ENCODE results near the gene PTPN12. TPM values are rescaled to one million over a fixed set of nuclear protein-coding genes. Genes with fewer than 3 reads are reported as not detected.

Gene PTPN12
- polyA plus RNA-seq, 2 donors: 26.8 to 37.5 TPM

DNA sequence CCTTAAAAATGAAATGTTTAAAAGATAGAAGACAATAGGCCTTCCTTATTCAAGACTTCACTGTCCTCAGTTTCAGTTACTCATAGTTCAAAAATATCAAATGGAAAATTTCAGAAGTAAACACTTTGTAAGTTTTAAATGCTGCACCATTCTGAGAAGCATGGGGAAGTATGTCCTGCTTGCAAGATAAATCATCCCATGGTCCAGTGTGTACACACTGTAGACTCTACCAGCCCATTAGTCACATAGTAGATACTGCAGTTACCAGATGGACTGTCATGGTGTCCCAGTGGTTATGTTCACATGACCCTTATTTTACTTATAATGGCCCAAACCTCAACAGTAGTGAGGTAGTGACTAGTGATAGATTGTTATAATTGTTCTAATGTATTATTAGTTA lies 69.5 kb downstream of the PTPN12 start:
- Histone ChIP-seq H3K4me3 (ENCODE audit: low read depth in 1 of 2, low read length in 2 of 2) (no peak overlapping the region), H3K9me3 (ENCODE audit: control insufficient read depth in 2 of 2, insufficient read depth in 1 of 2, low read depth in 1 of 2, low read length in 1 of 2) (no peaks in the 10 kb centered on the region), H3K27ac (ENCODE audit: low read depth in 2 of 2, low read length in 1 of 2) (no peak overlapping the region), H3K36me3 (ENCODE audit: control insufficient read depth in 2 of 2, insufficient read depth in 2 of 2, low read length in 1 of 2) (no peaks in the 10 kb centered on the region), H3K4me1 (ENCODE audit: control insufficient read depth in 2 of 2, insufficient read depth in 2 of 2, low read length in 1 of 2) (no peaks in the 10 kb centered on the region), H3K27me3 (ENCODE audit: control insufficient read depth in 1 of 2, insufficient read depth in 2 of 2, low read length in 2 of 2) (no peaks in the 10 kb centered on the region)

DNA sequence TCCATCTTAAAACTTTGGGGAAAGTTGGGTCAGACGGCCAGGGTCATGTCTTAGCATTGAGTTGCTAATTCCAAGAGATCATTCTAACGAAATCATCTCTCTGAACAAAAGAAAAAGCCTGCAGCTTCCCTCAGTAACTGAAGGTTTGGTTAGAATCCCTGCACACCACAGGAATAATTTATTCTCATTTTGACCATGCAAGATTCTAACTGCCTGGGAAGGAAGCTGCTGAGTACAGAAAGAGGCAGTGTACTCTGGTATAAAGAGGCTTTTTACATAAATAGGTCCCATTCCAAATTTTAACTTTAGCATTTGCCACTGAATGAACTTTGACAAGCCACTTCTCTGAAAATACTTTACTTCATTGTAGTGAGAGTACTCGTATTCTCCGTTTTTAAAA lies 82.2 kb downstream of the PTPN12 start:
- Histone ChIP-seq H3K27me3 (ENCODE audit: control insufficient read depth in 1 of 2, insufficient read depth in 2 of 2, low read length in 2 of 2) (no peaks in the 10 kb centered on the region), H3K36me3 (ENCODE audit: control insufficient read depth in 2 of 2, insufficient read depth in 2 of 2, low read length in 1 of 2) (peaks cover 3% of the 10 kb centered on the region in 2 donors)

DNA sequence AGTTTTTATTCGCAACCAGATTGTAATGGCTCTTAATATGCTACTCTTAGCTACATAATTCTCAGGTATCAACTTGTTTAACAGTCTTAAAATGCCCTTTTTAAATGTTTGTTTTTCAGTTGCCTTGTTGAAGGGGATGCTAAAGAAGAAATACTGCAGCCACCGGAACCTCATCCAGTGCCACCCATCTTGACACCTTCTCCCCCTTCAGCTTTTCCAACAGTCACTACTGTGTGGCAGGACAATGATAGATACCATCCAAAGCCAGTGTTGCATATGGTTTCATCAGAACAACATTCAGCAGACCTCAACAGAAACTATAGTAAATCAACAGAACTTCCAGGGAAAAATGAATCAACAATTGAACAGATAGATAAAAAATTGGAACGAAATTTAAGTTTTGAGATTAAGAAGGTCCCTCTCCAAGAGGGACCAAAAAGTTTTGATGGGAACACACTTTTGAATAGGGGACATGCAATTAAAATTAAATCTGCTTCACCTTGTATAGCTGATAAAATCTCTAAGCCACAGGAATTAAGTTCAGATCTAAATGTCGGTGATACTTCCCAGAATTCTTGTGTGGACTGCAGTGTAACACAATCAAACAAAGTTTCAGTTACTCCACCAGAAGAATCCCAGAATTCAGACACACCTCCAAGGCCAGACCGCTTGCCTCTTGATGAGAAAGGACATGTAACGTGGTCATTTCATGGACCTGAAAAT lies 89.7 kb downstream of the PTPN12 start:
- 97% methylated on average over 6 of the region's 6 CpGs for WGBS, 2 donors
- H3K27ac ChIP-seq (ENCODE audit: low read depth in 2 of 2, low read length in 1 of 2): no peak overlapping the region

More for the DNA sequence above, 82.2 kb downstream of the PTPN12 start:
- H3K4me1 ChIP-seq (ENCODE audit: control insufficient read depth in 2 of 2, insufficient read depth in 2 of 2, low read length in 1 of 2): no peaks in the 10 kb centered on the region
- H3K4me3 ChIP-seq (ENCODE audit: low read depth in 1 of 2, low read length in 2 of 2): no peak overlapping the region
- H3K27ac ChIP-seq (ENCODE audit: low read depth in 2 of 2, low read length in 1 of 2): no peak overlapping the region
- WGBS, 2 donors: 86 to 92% methylated on average over 4 of the region's 4 CpGs
- no peaks in the 10 kb centered on the region for H3K9me3 ChIP-seq (ENCODE audit: control insufficient read depth in 2 of 2, insufficient read depth in 1 of 2, low read depth in 1 of 2, low read length in 1 of 2)

DNA sequence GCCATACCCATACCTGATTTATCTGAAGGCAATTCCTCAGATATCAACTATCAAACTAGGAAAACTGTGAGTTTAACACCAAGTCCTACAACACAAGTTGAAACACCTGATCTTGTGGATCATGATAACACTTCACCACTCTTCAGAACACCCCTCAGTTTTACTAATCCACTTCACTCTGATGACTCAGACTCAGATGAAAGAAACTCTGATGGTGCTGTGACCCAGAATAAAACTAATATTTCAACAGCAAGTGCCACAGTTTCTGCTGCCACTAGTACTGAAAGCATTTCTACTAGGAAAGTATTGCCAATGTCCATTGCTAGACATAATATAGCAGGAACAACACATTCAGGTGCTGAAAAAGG lies 90.2 kb downstream of the PTPN12 start:
- no peak overlapping the region for H3K27ac ChIP-seq (ENCODE audit: low read depth in 2 of 2, low read length in 1 of 2)
- no peaks in the 10 kb centered on the region for H3K9me3 ChIP-seq (ENCODE audit: control insufficient read depth in 2 of 2, insufficient read depth in 1 of 2, low read depth in 1 of 2, low read length in 1 of 2)
- H3K4me1 ChIP-seq (ENCODE audit: control insufficient read depth in 2 of 2, insufficient read depth in 2 of 2, low read length in 1 of 2): no peaks in the 10 kb centered on the region
- peaks cover 9% of the 10 kb centered on the region in 2 donors for H3K36me3 ChIP-seq (ENCODE audit: control insufficient read depth in 2 of 2, insufficient read depth in 2 of 2, low read length in 1 of 2)
- H3K27me3 ChIP-seq (ENCODE audit: control insufficient read depth in 1 of 2, insufficient read depth in 2 of 2, low read length in 2 of 2): no peaks in the 10 kb centered on the region
- H3K4me3 ChIP-seq (ENCODE audit: low read depth in 1 of 2, low read length in 2 of 2): no peak overlapping the region

More for the DNA sequence above, 89.7 kb downstream of the PTPN12 start:
- H3K4me1 ChIP-seq (ENCODE audit: control insufficient read depth in 2 of 2, insufficient read depth in 2 of 2, low read length in 1 of 2): no peaks in the 10 kb centered on the region
- no peaks in the 10 kb centered on the region for H3K27me3 ChIP-seq (ENCODE audit: control insufficient read depth in 1 of 2, insufficient read depth in 2 of 2, low read length in 2 of 2)
- no peaks in the 10 kb centered on the region for H3K9me3 ChIP-seq (ENCODE audit: control insufficient read depth in 2 of 2, insufficient read depth in 1 of 2, low read depth in 1 of 2, low read length in 1 of 2)
- H3K36me3 ChIP-seq (ENCODE audit: control insufficient read depth in 2 of 2, insufficient read depth in 2 of 2, low read length in 1 of 2): peaks cover 9% of the 10 kb centered on the region in 2 donors
- H3K4me3 ChIP-seq (ENCODE audit: low read depth in 1 of 2, low read length in 2 of 2): no peak overlapping the region

DNA sequence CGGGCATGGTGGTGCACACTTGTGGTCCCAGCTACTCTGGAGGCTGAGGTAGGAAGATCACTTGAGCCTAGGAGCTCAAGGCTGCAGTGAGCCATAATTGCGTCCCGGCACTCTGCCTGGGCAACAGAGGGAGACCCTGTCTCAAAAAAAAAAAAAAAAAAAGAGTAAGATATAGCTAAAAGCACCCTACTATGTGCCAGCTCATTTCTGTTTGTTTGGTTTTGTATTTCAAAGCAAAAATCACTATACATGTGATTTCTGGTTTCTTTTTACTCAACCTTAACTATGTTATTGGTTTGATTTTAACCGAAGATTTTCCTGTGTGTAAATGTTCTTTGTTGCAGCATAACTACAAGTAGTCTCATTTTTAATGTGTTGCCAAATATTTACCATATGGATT lies 92.7 kb downstream of the PTPN12 start:
- WGBS, 2 donors: 95 to 97% methylated on average over 4 of the region's 4 CpGs
- no peak overlapping the region for H3K27ac ChIP-seq (ENCODE audit: low read depth in 2 of 2, low read length in 1 of 2)

DNA sequence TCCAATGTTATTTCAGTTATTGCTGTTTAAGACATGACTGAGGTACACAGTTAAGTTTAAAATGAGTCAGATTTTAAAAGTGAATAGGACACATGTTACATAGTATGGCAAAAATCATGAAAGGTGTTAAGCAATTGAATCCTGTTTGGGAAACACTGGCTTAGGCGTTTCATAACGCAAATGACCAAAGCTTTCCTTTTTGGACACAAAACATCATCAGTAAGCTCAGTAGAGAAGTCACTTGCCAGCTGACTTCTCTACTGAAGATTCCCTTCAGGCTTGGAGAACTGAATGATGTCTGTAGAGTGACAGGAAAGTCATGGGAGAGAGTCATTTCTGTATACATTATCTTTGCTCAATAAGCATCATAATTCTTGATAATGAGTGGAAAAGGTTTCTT lies 94.7 kb downstream of the PTPN12 start:
- H3K4me1 ChIP-seq (ENCODE audit: control insufficient read depth in 2 of 2, insufficient read depth in 2 of 2, low read length in 1 of 2): no peaks in the 10 kb centered on the region
- H3K27ac ChIP-seq (ENCODE audit: low read depth in 2 of 2, low read length in 1 of 2): no peak overlapping the region
- no peak overlapping the region for H3K4me3 ChIP-seq (ENCODE audit: low read depth in 1 of 2, low read length in 2 of 2)
- H3K36me3 ChIP-seq (ENCODE audit: control insufficient read depth in 2 of 2, insufficient read depth in 2 of 2, low read length in 1 of 2): peaks cover 2 to 14% of the 10 kb centered on the region in 2 donors
- H3K27me3 ChIP-seq (ENCODE audit: control insufficient read depth in 1 of 2, insufficient read depth in 2 of 2, low read length in 2 of 2): no peaks in the 10 kb centered on the region
- no peaks in the 10 kb centered on the region for H3K9me3 ChIP-seq (ENCODE audit: control insufficient read depth in 2 of 2, insufficient read depth in 1 of 2, low read depth in 1 of 2, low read length in 1 of 2)
- WGBS, 2 donors: 83 to 91% methylated on average over 2 of the region's 2 CpGs

More for the DNA sequence above, 92.7 kb downstream of the PTPN12 start:
- Histone ChIP-seq H3K4me3 (ENCODE audit: low read depth in 1 of 2, low read length in 2 of 2) (no peak overlapping the region), H3K4me1 (ENCODE audit: control insufficient read depth in 2 of 2, insufficient read depth in 2 of 2, low read length in 1 of 2) (no peaks in the 10 kb centered on the region), H3K9me3 (ENCODE audit: control insufficient read depth in 2 of 2, insufficient read depth in 1 of 2, low read depth in 1 of 2, low read length in 1 of 2) (no peaks in the 10 kb centered on the region), H3K36me3 (ENCODE audit: control insufficient read depth in 2 of 2, insufficient read depth in 2 of 2, low read length in 1 of 2) (peaks cover 6 to 15% of the 10 kb centered on the region in 2 donors), H3K27me3 (ENCODE audit: control insufficient read depth in 1 of 2, insufficient read depth in 2 of 2, low read length in 2 of 2) (no peaks in the 10 kb centered on the region)

DNA sequence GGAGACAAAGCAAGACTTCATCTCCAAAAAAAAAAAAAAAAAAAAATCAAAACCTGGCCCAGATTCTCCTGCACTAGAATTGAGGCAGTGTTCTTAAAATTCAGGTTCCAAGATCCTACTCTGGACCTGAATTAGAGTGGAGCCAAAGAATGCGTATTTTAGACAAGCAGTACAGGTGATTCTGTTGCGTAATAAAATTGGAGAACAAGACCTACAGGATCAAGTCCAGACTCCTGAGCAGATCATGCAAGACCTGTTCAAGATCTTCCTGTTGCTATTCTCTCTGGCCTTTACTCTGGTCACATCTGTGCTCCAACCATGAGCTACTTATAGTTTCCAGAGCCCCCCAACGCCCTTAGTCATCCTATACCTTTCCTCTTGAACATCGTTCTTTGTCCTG lies 107.7 kb downstream of the PTPN12 start:
- H3K27ac ChIP-seq (ENCODE audit: low read depth in 2 of 2, low read length in 1 of 2): no peak overlapping the region
- WGBS, 2 donors: 82 to 86% methylated on average over 4 of the region's 4 CpGs
- H3K27me3 ChIP-seq (ENCODE audit: control insufficient read depth in 1 of 2, insufficient read depth in 2 of 2, low read length in 2 of 2): no peaks in the 10 kb centered on the region
- peaks cover 0 to 3% of the 10 kb centered on the region in 2 donors for H3K4me1 ChIP-seq (ENCODE audit: control insufficient read depth in 2 of 2, insufficient read depth in 2 of 2, low read length in 1 of 2)
- no peak overlapping the region for H3K4me3 ChIP-seq (ENCODE audit: low read depth in 1 of 2, low read length in 2 of 2)
- no peaks in the 10 kb centered on the region for H3K9me3 ChIP-seq (ENCODE audit: control insufficient read depth in 2 of 2, insufficient read depth in 1 of 2, low read depth in 1 of 2, low read length in 1 of 2)
- H3K36me3 ChIP-seq (ENCODE audit: control insufficient read depth in 2 of 2, insufficient read depth in 2 of 2, low read length in 1 of 2): peaks cover 0 to 4% of the 10 kb centered on the region in 2 donors

DNA sequence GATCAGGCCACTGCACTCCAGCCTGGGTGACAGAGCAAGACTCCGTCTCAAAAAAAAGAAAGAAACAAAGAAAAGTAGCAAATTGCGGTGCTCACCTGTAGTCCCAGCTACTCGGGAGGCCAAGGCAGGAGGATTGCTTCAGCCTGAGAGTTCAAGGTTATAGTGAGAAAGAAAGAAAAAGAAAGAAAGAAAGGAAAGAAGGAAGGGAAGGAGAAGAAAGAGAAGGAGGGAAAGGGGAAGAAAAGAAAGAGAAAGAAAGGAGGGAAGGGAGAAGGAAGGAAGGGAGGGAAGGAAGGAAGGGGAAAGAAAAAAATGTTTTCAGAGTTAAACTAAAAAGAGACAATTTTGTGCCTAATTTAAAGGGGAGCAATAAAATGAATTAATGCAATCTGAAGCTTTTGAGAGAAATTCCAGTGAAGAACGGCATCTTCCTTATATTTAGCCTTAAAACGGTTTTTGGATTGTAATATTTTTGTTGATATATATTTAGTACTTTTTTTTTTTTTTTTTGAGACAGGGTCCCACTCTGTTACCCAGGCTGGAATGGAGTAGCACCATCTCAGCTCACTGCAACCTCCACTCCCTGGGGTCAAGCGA lies 111.7 kb downstream of the PTPN12 start:
- H3K4me1 ChIP-seq (ENCODE audit: control insufficient read depth in 2 of 2, insufficient read depth in 2 of 2, low read length in 1 of 2): peaks cover 0 to 3% of the 10 kb centered on the region in 2 donors
- WGBS, 2 donors: 93 to 94% methylated on average over 6 of the region's 6 CpGs
- H3K27ac ChIP-seq (ENCODE audit: low read depth in 2 of 2, low read length in 1 of 2): no peak overlapping the region
- H3K36me3 ChIP-seq (ENCODE audit: control insufficient read depth in 2 of 2, insufficient read depth in 2 of 2, low read length in 1 of 2): no peaks in the 10 kb centered on the region
- H3K4me3 ChIP-seq (ENCODE audit: low read depth in 1 of 2, low read length in 2 of 2): no peak overlapping the region
- H3K9me3 ChIP-seq (ENCODE audit: control insufficient read depth in 2 of 2, insufficient read depth in 1 of 2, low read depth in 1 of 2, low read length in 1 of 2): no peaks in the 10 kb centered on the region
- no peaks in the 10 kb centered on the region for H3K27me3 ChIP-seq (ENCODE audit: control insufficient read depth in 1 of 2, insufficient read depth in 2 of 2, low read length in 2 of 2)

DNA sequence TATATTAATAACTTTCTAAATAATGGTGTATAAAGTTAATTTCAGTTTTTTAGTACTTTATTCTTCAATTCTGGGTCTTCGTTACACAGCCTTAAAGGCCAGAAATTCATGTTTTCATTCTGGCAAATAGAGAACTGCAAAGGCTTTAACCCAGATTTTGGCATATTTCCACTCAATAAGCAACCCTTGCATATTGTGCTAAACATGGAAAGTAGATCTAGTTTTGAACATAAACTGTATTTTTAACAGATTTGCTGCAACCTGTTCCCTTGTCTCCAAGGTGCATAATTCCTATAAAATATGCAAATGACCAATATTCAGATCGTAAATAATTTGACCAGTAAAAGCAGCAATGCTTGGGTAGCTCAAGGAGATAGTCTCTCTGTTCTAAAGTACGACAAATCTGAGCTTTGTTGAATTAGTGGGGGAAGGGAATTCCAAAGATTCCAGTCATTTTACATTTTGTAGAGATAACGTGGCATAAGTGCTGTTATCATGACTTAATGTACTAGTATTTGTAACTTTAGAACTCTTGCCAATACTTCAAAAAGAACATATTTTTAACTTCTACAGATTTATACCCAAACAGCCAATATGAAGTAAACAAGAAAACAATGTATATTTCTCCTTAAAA lies 112.7 kb downstream of the PTPN12 start:
- Histone ChIP-seq H3K27me3 (ENCODE audit: control insufficient read depth in 1 of 2, insufficient read depth in 2 of 2, low read length in 2 of 2) (no peaks in the 10 kb centered on the region), H3K9me3 (ENCODE audit: control insufficient read depth in 2 of 2, insufficient read depth in 1 of 2, low read depth in 1 of 2, low read length in 1 of 2) (no peaks in the 10 kb centered on the region), H3K4me3 (ENCODE audit: low read depth in 1 of 2, low read length in 2 of 2) (no peak overlapping the region), H3K36me3 (ENCODE audit: control insufficient read depth in 2 of 2, insufficient read depth in 2 of 2, low read length in 1 of 2) (no peaks in the 10 kb centered on the region), H3K4me1 (ENCODE audit: control insufficient read depth in 2 of 2, insufficient read depth in 2 of 2, low read length in 1 of 2) (peaks cover 0 to 2% of the 10 kb centered on the region in 2 donors), H3K27ac (ENCODE audit: low read depth in 2 of 2, low read length in 1 of 2) (no peak overlapping the region)
- WGBS, 2 donors: 69 to 71% methylated on average over 4 of the region's 4 CpGs

All from esophagus (tissue), 2 donors.